ENCODE data around the gene NES.

Gene NES

GRCh38 chr1:156725683-156726280 lies 48.6 kb upstream of the NES start (continued):
- no peak for TF ChIP-seq ZNF37A (tag by site-specific recombination; IDR thresholded peaks at IDR 0.05)
- TF ChIP-seq ZNF791 (tag by site-specific recombination; IDR thresholded peaks at IDR 0.05): no peak

- no peaks in the 10 kb centered on the region; the same call in 1 of the 2 replicates for H3K4me1 ChIP-seq (ENCODE audit: control insufficient read depth, insufficient read depth, low read length)
- peaks cover 7 to 66% of the 10 kb centered on the region in 2 experiments; a peak in 2 of 3 replicates for H3K36me3 ChIP-seq (ENCODE audit: control insufficient read depth in 2 of 2, insufficient read depth in 1 of 2, low read length in 2 of 2)
- TF ChIP-seq OSR2 (tag by site-specific recombination; IDR thresholded peaks at IDR 0.05): no peak
- no peak for TF ChIP-seq ZNF664 (tag by site-specific recombination; IDR thresholded peaks at IDR 0.05)
- no peak for TF ChIP-seq ZBTB8A (tag by site-specific recombination; IDR thresholded peaks at IDR 0.05)
- ChIA-PET CTCF (interaction anchor here (0.5 to 7.1 kb wide), 11 partner anchors 9 to 206 kb away, joined by 3 to 112 read pairs (median 4); partner anchors contain the start of gene CRABP2), POLR2A (interaction anchor here (0.6 to 1.7 kb wide), 5 partner anchors 19 to 97 kb away, joined by 3 to 10 read pairs (median 4); partner anchors contain the start of genes HDGF and MRPL24)
- no peaks in the 10 kb centered on the region for H3K9me3 ChIP-seq (ENCODE audit: control insufficient read depth, insufficient read depth, low read depth, low read length)
- no peak overlapping the region for H3K4me3 ChIP-seq (ENCODE audit: low read depth, low read length)
- no peak overlapping the region for H3K27ac ChIP-seq (ENCODE audit: extremely low read depth, low read depth, low read length)
Measured at GRCh38 chr1:156721535-156721934, 44.3 kb upstream of the NES start.

- CTCF ChIA-PET: interaction anchor here (0.7 to 7.1 kb wide), 10 partner anchors 9 to 207 kb away, joined by 3 to 112 read pairs (median 4); partner anchors contain the start of gene CRABP2
- no peak overlapping the region for H3K4me3 ChIP-seq (ENCODE audit: low read depth, low read length)
- H3K9me3 ChIP-seq (ENCODE audit: control insufficient read depth, insufficient read depth, low read depth, low read length): no peaks in the 10 kb centered on the region
- H3K4me1 ChIP-seq (ENCODE audit: control insufficient read depth, insufficient read depth, low read length): no peaks in the 10 kb centered on the region
- peaks cover 7 to 62% of the 10 kb centered on the region in 2 experiments; a peak in 2 of 3 replicates for H3K36me3 ChIP-seq (ENCODE audit: control insufficient read depth in 2 of 2, insufficient read depth in 1 of 2, low read length in 2 of 2)
- POLR2A ChIA-PET: interaction anchor here (0.7 to 1.7 kb wide), 3 partner anchors 20 to 32 kb away, joined by 3 to 10 read pairs (median 4); partner anchors contain the start of genes HDGF and MRPL24
- no peak for TF ChIP-seq ZNF223 (tag by site-specific recombination; IDR thresholded peaks at IDR 0.05)
- TF ChIP-seq ZBTB20 (tag by site-specific recombination; IDR thresholded peaks at IDR 0.05): no peak
- no peak for TF ChIP-seq ZNF391 (tag by site-specific recombination; IDR thresholded peaks at IDR 0.05; ENCODE audit: borderline replicate concordance, low read depth)
- TF ChIP-seq TSHZ1 (tag by site-specific recombination; IDR thresholded peaks at IDR 0.05; ENCODE audit: borderline replicate concordance): no peak
- TF ChIP-seq ZNF248 (tag by site-specific recombination; IDR thresholded peaks at IDR 0.05): no peak
- no peak for TF ChIP-seq ZFP69B (tag by site-specific recombination; IDR thresholded peaks at IDR 0.05)
- TF ChIP-seq ELK4 (IDR thresholded peaks at IDR 0.05; ENCODE audit: borderline replicate concordance, low read depth, low read length): no peak
- TF ChIP-seq MEIS1 (CRISPR knock-in tag; IDR thresholded peaks at IDR 0.05; ENCODE audit: borderline replicate concordance): no peak
- no peak for TF ChIP-seq ZNF658 (tag by site-specific recombination; IDR thresholded peaks at IDR 0.05)
- no peak for TF ChIP-seq ZNF174 (tag by site-specific recombination; IDR thresholded peaks at IDR 0.05)
- no peak for TF ChIP-seq ZNF530 (tag by site-specific recombination; IDR thresholded peaks at IDR 0.05; ENCODE audit: low read depth)
- no peak for TF ChIP-seq ZNF776 (tag by site-specific recombination; IDR thresholded peaks at IDR 0.05; ENCODE audit: borderline replicate concordance)
- TF ChIP-seq ZNF274 (IDR thresholded peaks at IDR 0.05; ENCODE audit: low read length): no peak
- no peak for TF ChIP-seq ZNF274 (tag by site-specific recombination; IDR thresholded peaks at IDR 0.05; ENCODE audit: borderline replicate concordance)
- no peak for TF ChIP-seq INSM2 (tag by site-specific recombination; IDR thresholded peaks at IDR 0.05)
- no peak for TF ChIP-seq ZBTB49 (tag by site-specific recombination; IDR thresholded peaks at IDR 0.05; ENCODE audit: low read depth)
- TF ChIP-seq ZNF600 (tag by site-specific recombination; IDR thresholded peaks at IDR 0.05): no peak
- no peak for TF ChIP-seq REPIN1 (tag by site-specific recombination; IDR thresholded peaks at IDR 0.05; ENCODE audit: low read depth)
- TF ChIP-seq ZNF23 (tag by site-specific recombination; IDR thresholded peaks at IDR 0.05; ENCODE audit: borderline replicate concordance): no peak
- no peak overlapping the region for H3K27ac ChIP-seq (ENCODE audit: extremely low read depth, low read depth, low read length)
Measured at GRCh38 chr1:156721131-156721530, 43.9 kb upstream of the NES start.

Measured in HEK293 (cell line).